Neural cell (in vitro differentiated cells): Measurements from ENCODE around the gene ALG3. TPM values are rescaled to one million over a fixed set of nuclear protein-coding genes. Genes with fewer than 3 reads are reported as not detected.

Experiments used
- H2AFZ ChIP-seq: fragments of 200-600, 300-800 bp; sonication (generic), shearing (Covaris generic); 2 replicates; pipeline ENCODE4 v1.6.0; 2014; ENCODE audit warnings: low read depth, mild to moderate bottlenecking, antibody characterized with exemption, low read length, moderate library complexity
- H3F3A ChIP-seq: fragments of 200-600 bp; shearing (Covaris generic); 2 replicates; pipeline ENCODE4 v1.6.1; 2016; ENCODE audit warnings: mild to moderate bottlenecking, moderate library complexity, mixed read lengths, antibody characterized with exemption, low read length; ENCODE audit not compliant: insufficient read depth, poor library complexity, severe bottlenecking
- H3K27ac ChIP-seq: fragments of 200-600, 300-800 bp; sonication (generic), shearing (Covaris generic); 2 replicates; pipeline ENCODE4 v1.5.1; 2014; ENCODE audit warnings: mild to moderate bottlenecking, low read length, moderate library complexity
- H3K27me3 ChIP-seq: fragments of 300-800, 200-600 bp; sonication (generic), shearing (Covaris generic); 2 replicates; pipeline ENCODE4 v1.6.0; 2014; ENCODE audit warnings: mild to moderate bottlenecking, low read depth, low read length, moderate library complexity; ENCODE audit not compliant: insufficient read depth
- H3K36me3 ChIP-seq: fragments of 300-800, 200-600 bp; sonication (generic), shearing (Covaris generic); 2 replicates; pipeline ENCODE4 v1.5.1; 2014; ENCODE audit warnings: mild to moderate bottlenecking, antibody characterized with exemption, low read length, moderate library complexity; ENCODE audit not compliant: insufficient read depth
- H3K4me2 ChIP-seq: fragments of 300-800, 200-600 bp; sonication (generic), shearing (Covaris generic); 2 replicates; pipeline ENCODE4 v1.6.0; 2014; ENCODE audit warnings: mild to moderate bottlenecking, low read length
- H3K4me3 ChIP-seq: fragments of 300-800, 200-600 bp; sonication (generic), shearing (Covaris generic); 2 replicates; pipeline ENCODE4 v1.5.1; 2014; ENCODE audit warnings: mild to moderate bottlenecking, low read length, moderate library complexity
- H3K79me2 ChIP-seq: fragments of 200-600 bp; shearing (Covaris generic); replicated peaks from 2 replicates; pipeline ENCODE4 v1.6.0; 2014; ENCODE audit warnings: mild to moderate bottlenecking, low read length, moderate library complexity; ENCODE audit not compliant: insufficient read depth
- H3K9ac ChIP-seq: fragments of 300-800, 200-600 bp; sonication (generic), shearing (Covaris generic); 2 replicates; pipeline ENCODE4 v1.6.1; 2016; ENCODE audit warnings: mild to moderate bottlenecking, low read length, mixed read lengths
- H3K9me2 ChIP-seq: fragments of 200-600 bp; shearing (Covaris generic); 2 replicates; pipeline ENCODE4 v1.6.1; 2016; ENCODE audit warnings: mild to moderate bottlenecking, low read length, mixed read lengths; ENCODE audit not compliant: insufficient read depth
- H3K9me3 ChIP-seq: fragments of 200-600, 300-800 bp; sonication (generic), shearing (Covaris generic); 2 replicates; pipeline ENCODE4 v1.6.1; 2016; ENCODE audit warnings: mild to moderate bottlenecking, mixed run types, low read length, moderate library complexity, mixed read lengths
- H4K20me1 ChIP-seq: fragments of 200-600 bp; shearing (Covaris generic); 2 replicates; pipeline ENCODE4 v1.6.1; 2016; ENCODE audit warnings: mild to moderate bottlenecking, mixed run types; ENCODE audit not compliant: insufficient read depth
- CTCF ChIP-seq: fragments of 450-650 bp; IDR thresholded peaks from 2 replicates; pipeline ENCODE4 v1.5.1; 2014; ENCODE audit warnings: antibody characterized with exemption, mild to moderate bottlenecking, moderate library complexity; ENCODE audit not compliant: poor library complexity, severe bottlenecking
- EP300 ChIP-seq: fragments of 450-650 bp; conservative IDR thresholded peaks from 2 replicates; pipeline ENCODE4 v1.6.1; 2014; ENCODE audit warnings: antibody characterized with exemption, mild to moderate bottlenecking, moderate library complexity; ENCODE audit not compliant: poor library complexity, severe bottlenecking
- EZH2 ChIP-seq: fragments of 200-600, 300-800 bp; shearing (Covaris generic), sonication (generic); IDR thresholded peaks from 2 replicates; pipeline ENCODE4 v1.6.1; 2014; ENCODE audit warnings: antibody characterized with exemption, low read length, borderline replicate concordance, mild to moderate bottlenecking; ENCODE audit not compliant: insufficient read depth, poor library complexity, severe bottlenecking
- MXI1 ChIP-seq: fragments of 450-650 bp; conservative IDR thresholded peaks from 2 replicates; pipeline ENCODE4 v1.6.1; 2014; ENCODE audit warnings: antibody characterized with exemption, mild to moderate bottlenecking; ENCODE audit not compliant: poor library complexity, severe bottlenecking
- POLR2AphosphoS5 ChIP-seq: IDR thresholded peaks from 2 replicates; pipeline ENCODE4 v1.6.1; 2012
- RAD21 ChIP-seq: fragments of 450-650 bp; conservative IDR thresholded peaks from 2 replicates; pipeline ENCODE4 v1.6.1; 2014; ENCODE audit warnings: antibody characterized with exemption, mild to moderate bottlenecking, moderate library complexity
- SMC3 ChIP-seq: fragments of 450-650 bp; conservative IDR thresholded peaks from 2 replicates; pipeline ENCODE4 v1.6.1; 2014; ENCODE audit warnings: antibody characterized with exemption, mild to moderate bottlenecking, moderate library complexity; ENCODE audit not compliant: poor library complexity
- TAF1 ChIP-seq: IDR thresholded peaks from 2 replicates; pipeline ENCODE4 v1.6.1; 2012; ENCODE audit warnings: low read depth
- polyA plus RNA-seq: library from polyadenylated mRNA; depleted of rRNA; stranded (reverse); fragments of >200 nt; gene quantifications from 2 replicates; pipeline ENCODE4 v1.2.3, GENCODE V29; 2014
- small RNA-seq, 3 experiments: library from RNA; depleted of rRNA; stranded (forward); fragments of <200 nt; gene quantifications; one replicate each; pipeline ENCODE3, GENCODE V24; 2012
- TF ChIP-seq, protein P1 (sequence below): IDR thresholded peaks from 2 replicates; pipeline ENCODE4 v1.6.1; 2012; ENCODE audit warnings: borderline replicate concordance

The ALG3 gene
- polyA plus RNA-seq, 1 donor from 2014 or later: 13.5 TPM

DNA sequence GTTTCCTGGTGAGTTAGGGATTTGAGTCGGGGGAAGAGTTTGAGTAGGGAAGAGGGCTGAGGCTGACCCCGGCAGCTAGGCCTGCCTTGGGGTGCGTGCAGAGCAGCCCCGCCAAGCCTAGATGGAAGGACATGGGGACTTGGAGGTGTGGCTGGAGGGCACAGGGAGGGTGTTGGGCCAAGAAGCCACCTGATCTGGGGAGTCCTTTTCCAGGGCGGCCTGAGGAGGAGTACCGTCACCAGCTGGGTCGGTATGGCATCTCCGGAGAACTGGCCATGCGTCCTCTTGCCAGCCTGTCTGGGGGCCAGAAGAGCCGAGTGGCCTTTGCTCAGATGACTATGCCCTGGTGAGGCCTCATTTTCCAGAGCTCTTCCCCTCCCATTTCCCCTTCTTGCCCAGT, 55.9 kb downstream of the ALG3 start:
- Histone ChIP-seq H3K27ac (no peak overlapping the region), H3K9ac (no peak overlapping the region), H3F3A (no peaks in the 10 kb centered on the region), H3K36me3 (no peaks in the 10 kb centered on the region), H4K20me1 (no peaks in the 10 kb centered on the region), H3K9me2 (no peaks in the 10 kb centered on the region), H3K4me3 (no peak overlapping the region), H3K9me3 (no peaks in the 10 kb centered on the region), H2AFZ (no peak overlapping the region), H3K79me2 (peaks cover 5% of the 10 kb centered on the region), H3K4me2 (no peak overlapping the region), H3K27me3 (no peaks in the 10 kb centered on the region)
- no peak for TF ChIP-seq EZH2
- TF ChIP-seq, protein P1, sequence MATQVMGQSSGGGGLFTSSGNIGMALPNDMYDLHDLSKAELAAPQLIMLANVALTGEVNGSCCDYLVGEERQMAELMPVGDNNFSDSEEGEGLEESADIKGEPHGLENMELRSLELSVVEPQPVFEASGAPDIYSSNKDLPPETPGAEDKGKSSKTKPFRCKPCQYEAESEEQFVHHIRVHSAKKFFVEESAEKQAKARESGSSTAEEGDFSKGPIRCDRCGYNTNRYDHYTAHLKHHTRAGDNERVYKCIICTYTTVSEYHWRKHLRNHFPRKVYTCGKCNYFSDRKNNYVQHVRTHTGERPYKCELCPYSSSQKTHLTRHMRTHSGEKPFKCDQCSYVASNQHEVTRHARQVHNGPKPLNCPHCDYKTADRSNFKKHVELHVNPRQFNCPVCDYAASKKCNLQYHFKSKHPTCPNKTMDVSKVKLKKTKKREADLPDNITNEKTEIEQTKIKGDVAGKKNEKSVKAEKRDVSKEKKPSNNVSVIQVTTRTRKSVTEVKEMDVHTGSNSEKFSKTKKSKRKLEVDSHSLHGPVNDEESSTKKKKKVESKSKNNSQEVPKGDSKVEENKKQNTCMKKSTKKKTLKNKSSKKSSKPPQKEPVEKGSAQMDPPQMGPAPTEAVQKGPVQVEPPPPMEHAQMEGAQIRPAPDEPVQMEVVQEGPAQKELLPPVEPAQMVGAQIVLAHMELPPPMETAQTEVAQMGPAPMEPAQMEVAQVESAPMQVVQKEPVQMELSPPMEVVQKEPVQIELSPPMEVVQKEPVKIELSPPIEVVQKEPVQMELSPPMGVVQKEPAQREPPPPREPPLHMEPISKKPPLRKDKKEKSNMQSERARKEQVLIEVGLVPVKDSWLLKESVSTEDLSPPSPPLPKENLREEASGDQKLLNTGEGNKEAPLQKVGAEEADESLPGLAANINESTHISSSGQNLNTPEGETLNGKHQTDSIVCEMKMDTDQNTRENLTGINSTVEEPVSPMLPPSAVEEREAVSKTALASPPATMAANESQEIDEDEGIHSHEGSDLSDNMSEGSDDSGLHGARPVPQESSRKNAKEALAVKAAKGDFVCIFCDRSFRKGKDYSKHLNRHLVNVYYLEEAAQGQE: no peak
- TF ChIP-seq MXI1: no peak
- TF ChIP-seq EP300: no peak
- TF ChIP-seq CTCF: no peak
- TF ChIP-seq SMC3: no peak
- no peak for TF ChIP-seq RAD21
- no peak for TF ChIP-seq POLR2AphosphoS5
- TF ChIP-seq TAF1: no peak

Small RNAs within 50 kb of the gene (small RNA-seq; reads per million reads assigned to genes)
- 0 to 0.76 (median 0) reads per million in 3 experiments for gene MIR1224

Other genes starting within 250 kb of the ALG3 start
- 227 and 237 TPM in 2 replicates for gene ABCC5, start 231.1 kb downstream of the ALG3 start, polyA plus RNA-seq
- not detected in 2 replicates for gene HTR3D, start 217.2 kb downstream of the ALG3 start, polyA plus RNA-seq
- not detected in 2 replicates for gene HTR3C, start 195.9 kb downstream of the ALG3 start, polyA plus RNA-seq
- gene HTR3E, start 151.9 kb downstream of the ALG3 start, polyA plus RNA-seq: not detected in 2 replicates
- gene EIF2B5, start 113.6 kb downstream of the ALG3 start, polyA plus RNA-seq: 109 and 112 TPM in 2 replicates
- 78.9 and 95.1 TPM in 2 replicates for gene DVL3, start 93.6 kb downstream of the ALG3 start, polyA plus RNA-seq
- gene AP2M1, start 74.1 kb downstream of the ALG3 start, polyA plus RNA-seq: 551 and 561 TPM in 2 replicates
- gene ABCF3, start 62.8 kb downstream of the ALG3 start, polyA plus RNA-seq: 40.3 and 52.6 TPM in 2 replicates
- gene VWA5B2, start 19.4 kb downstream of the ALG3 start, polyA plus RNA-seq: 0.33 and 0.34 TPM in 2 replicates
- gene EEF1AKMT4, start 710 bp upstream of the ALG3 start, polyA plus RNA-seq: 1.6 and 1.8 TPM in 2 replicates
- gene CAMK2N2, start 12.6 kb upstream of the ALG3 start, polyA plus RNA-seq: 2.8 and 5.7 TPM in 2 replicates
- gene ECE2, start 27.1 kb upstream of the ALG3 start, polyA plus RNA-seq: 0.22 and 0.42 TPM in 2 replicates
- gene PSMD2, start 50.3 kb upstream of the ALG3 start, polyA plus RNA-seq: 319 and 363 TPM in 2 replicates
- gene EIF4G1, start 65.6 kb upstream of the ALG3 start, polyA plus RNA-seq: 66.9 and 80.0 TPM in 2 replicates
- 141 and 154 TPM in 2 replicates for gene FAM131A, start 88.6 kb upstream of the ALG3 start, polyA plus RNA-seq
- 13.4 and 14.0 TPM in 2 replicates for gene CLCN2, start 112.6 kb upstream of the ALG3 start, polyA plus RNA-seq
- 155 and 185 TPM in 2 replicates for gene POLR2H, start 112.7 kb upstream of the ALG3 start, polyA plus RNA-seq
- 0.18 and 0.59 TPM in 2 replicates for gene THPO, start 129.2 kb upstream of the ALG3 start, polyA plus RNA-seq
- 2.9 and 4.8 TPM in 2 replicates for gene CHRD, start 131.1 kb upstream of the ALG3 start, polyA plus RNA-seq